Lower leg skin (tissue), 3 donors: ENCODE data around the gene NUDT19.

ENCODE experiments used
- CTCF ChIP-seq, 3 donors: fragments of 450-650 bp; IDR thresholded peaks; one replicate each; pipeline ENCODE4 v1.5.1; 2016; ENCODE audit warnings: antibody characterized with exemption in 3 of 3, mild to moderate bottlenecking in 3 of 3, moderate library complexity in 2 of 3
- POLR2A ChIP-seq, 2 donors: fragments of 450-650 bp; IDR thresholded peaks; one replicate each; pipeline ENCODE4 v1.6.1; 2016 to 2017; ENCODE audit warnings: antibody characterized with exemption in 2 of 2, mild to moderate bottlenecking in 1 of 2, moderate library complexity in 1 of 2

- TF ChIP-seq CTCF (IDR thresholded peaks at IDR 0.05) (no peak), POLR2A (IDR thresholded peaks at IDR 0.05) (no peak)
Measured at GRCh38 chr19:32711747-32712146, 20.1 kb downstream of the NUDT19 start.
